HFF-Myc (cell line): ENCODE results near the gene BAHCC1.
A peak's percentile ranks its signal among the peaks of the same experiment; 100 is the strongest.

Experiments used
- DNase-seq: peaks from one replicate; pipeline ENCODE4 v3.0.0-alpha.2; 2011; ENCODE audit warnings: low read depth; ENCODE audit errors: extremely low read depth
- H3K4me3 ChIP-seq: replicated peaks from 2 replicates; pipeline ENCODE4 v1.5.1; 2011; ENCODE audit warnings: low read depth, mild to moderate bottlenecking, control low read depth, low read length
- CTCF ChIP-seq: IDR thresholded peaks from 2 replicates; pipeline ENCODE4 v1.5.1; 2012; ENCODE audit warnings: mild to moderate bottlenecking, low read depth, low read length, control low read depth; ENCODE audit errors: missing control alignments

BAHCC1 gene

GRCh38 chr17:81397314-81398175 is 2.3 kb downstream of the BAHCC1 start:
- no peak for DNase-seq
- H3K4me3 ChIP-seq, result peak overlapping the region; percentile 57
- peak; percentile 11 for TF ChIP-seq CTCF

- no peak for TF ChIP-seq CTCF
- DNase-seq, result no peak
- H3K4me3 ChIP-seq, result peak overlapping the region; percentile 43; the same call in 1 of the 2 replicates
These were observed 3.0 kb downstream of the BAHCC1 start for GRCh38 chr17:81398176-81398831.

- TF ChIP-seq CTCF, result no peak
- H3K4me3 ChIP-seq, result peak overlapping the region; percentile 43
- no peak for DNase-seq
These were observed 3.7 kb downstream of the BAHCC1 start for GRCh38 chr17:81398832-81399411.

GRCh38 chr17:81399481-81400153 is 4.4 kb downstream of the BAHCC1 start:
- peak overlapping the region; percentile 56 for H3K4me3 ChIP-seq
- no peak for DNase-seq
- no peak for TF ChIP-seq CTCF

- peak overlapping the region; percentile 56 for H3K4me3 ChIP-seq
- no peak for TF ChIP-seq CTCF
- no peak for DNase-seq
These were observed 5.1 kb downstream of the BAHCC1 start for GRCh38 chr17:81400154-81400977.
